ENCODE data around the gene UBTD2. TPM values are rescaled to one million over a fixed set of nuclear protein-coding genes. Genes with fewer than 3 reads are reported as not detected.

The UBTD2 gene
- total and polyA plus RNA-seq, 2 of the 4 experiments (the other 2 are of a cell fraction): 11.2 to 20.6 TPM

DNA sequence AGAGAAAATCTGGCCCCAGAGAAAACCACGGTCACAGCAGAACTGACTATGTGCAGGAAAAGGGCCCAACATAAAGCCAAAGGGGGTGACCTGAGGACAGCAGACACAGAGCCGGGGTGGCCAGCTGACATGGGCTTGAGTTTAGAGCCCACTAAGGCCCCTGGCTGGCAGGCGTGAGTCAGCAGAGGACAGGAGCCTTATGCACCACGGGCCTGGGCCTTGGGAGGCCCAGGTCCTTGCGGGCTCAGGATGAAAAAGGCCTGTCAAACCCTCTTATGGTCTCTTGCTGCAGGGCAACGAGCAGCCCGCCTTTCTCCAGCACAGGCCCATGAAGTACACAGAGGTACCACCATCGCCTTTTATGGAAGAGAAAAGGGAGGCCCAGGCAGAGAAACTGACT is 115.3 kb downstream of the UBTD2 start:
- no peak overlapping the region for H2BK120ac ChIP-seq (ENCODE audit: low read depth, low read length)
- dilution Hi-C loops (cut with HindIII; ENCODE audit: low sequenced_read_pairs, unreplicated experiment): no loop called here
- no peaks in the 10 kb centered on the region for H3K9me3 ChIP-seq (ENCODE audit: control insufficient read depth, insufficient read depth, low read length)
- no peak overlapping the region for H2AK5ac ChIP-seq (ENCODE audit: low read depth, low read length)
- 0 out of 2 replicates have a peak, but pooled peaks have one; percentile 12 for ATAC-seq (ENCODE audit: low read depth)
- 0 out of 2 replicates have a peak overlapping the region, but pooled peaks have one; percentile 2 for H3K4ac ChIP-seq (ENCODE audit: low read depth, low read length)
- no peak overlapping the region for H3K4me2 ChIP-seq (ENCODE audit: low read depth, low read length)
- H3K14ac ChIP-seq (replicated peaks; ENCODE audit: low read depth, low read length): peak overlapping the region; percentile 19; the same call in 1 of the 2 replicates
- WGBS, 2 experiments (ENCODE audit: extremely low coverage in 2 of 2, insufficient read length in 1 of 2): 68% methylated on average over 5 of the region's 8 CpGs; no CpG with 5 or more reads in 1 of the 2 experiments
- no peak for DNase-seq
- no TSS peak for BruUV-seq (replicated peaks)
- TF ChIP-seq, protein P1, sequence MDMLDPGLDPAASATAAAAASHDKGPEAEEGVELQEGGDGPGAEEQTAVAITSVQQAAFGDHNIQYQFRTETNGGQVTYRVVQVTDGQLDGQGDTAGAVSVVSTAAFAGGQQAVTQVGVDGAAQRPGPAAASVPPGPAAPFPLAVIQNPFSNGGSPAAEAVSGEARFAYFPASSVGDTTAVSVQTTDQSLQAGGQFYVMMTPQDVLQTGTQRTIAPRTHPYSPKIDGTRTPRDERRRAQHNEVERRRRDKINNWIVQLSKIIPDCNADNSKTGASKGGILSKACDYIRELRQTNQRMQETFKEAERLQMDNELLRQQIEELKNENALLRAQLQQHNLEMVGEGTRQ (IDR thresholded peaks at IDR 0.05; ENCODE audit: low read depth, low read length): no peak
- no peak for TF ChIP-seq NFE2L2 (IDR thresholded peaks at IDR 0.05; ENCODE audit: low read depth, low read length)
- no peak for TF ChIP-seq CHD1 (IDR thresholded peaks at IDR 0.05; ENCODE audit: low read depth, low read length)
- TF ChIP-seq POLR2A (IDR thresholded peaks at IDR 0.05; ENCODE audit: low read depth, low read length): no peak
- no peak for TF ChIP-seq MAFK (IDR thresholded peaks at IDR 0.05; ENCODE audit: low read depth, low read length)
- TF ChIP-seq RAD21 (IDR thresholded peaks at IDR 0.05; ENCODE audit: low read length): no peak
- TF ChIP-seq SMC3 (IDR thresholded peaks at IDR 0.05; ENCODE audit: low read depth, low read length): no peak
- TF ChIP-seq MXI1 (IDR thresholded peaks at IDR 0.05; ENCODE audit: borderline replicate concordance, low read depth, low read length): no peak
- no peak overlapping the region for H2BK20ac ChIP-seq (ENCODE audit: low read depth, low read length)
- peak overlapping the region; percentile 56 for H2AFZ ChIP-seq (replicated peaks; ENCODE audit: low read length, poor library complexity)
- H3K27ac ChIP-seq (ENCODE audit: insufficient read depth, low read length): no peak overlapping the region
- no peak overlapping the region for H4K8ac ChIP-seq (ENCODE audit: low read depth in 2 of 2, low read length in 2 of 2)
- peaks cover 16% of the 10 kb centered on the region for H3K4me1 ChIP-seq (ENCODE audit: control insufficient read depth, insufficient read depth, low read length)
- H4K20me1 ChIP-seq (ENCODE audit: insufficient read depth, low read length): peaks cover 58% of the 10 kb centered on the region
- H4K91ac ChIP-seq (ENCODE audit: insufficient read depth, low read depth, low read length): no peak overlapping the region
- peaks cover 6% of the 10 kb centered on the region; the same call in 1 of the 2 replicates for H3K36me3 ChIP-seq (ENCODE audit: control insufficient read depth, insufficient read depth, low read length)
- no peak overlapping the region for H3K56ac ChIP-seq (ENCODE audit: extremely low read depth, insufficient read depth, low read length)
- intact Hi-C loops (cut with micrococcal nuclease): no loop called here
- H3K4me3 ChIP-seq (ENCODE audit: insufficient read depth, low read depth, low read length): no peak overlapping the region
- no peak overlapping the region for H2BK15ac ChIP-seq (ENCODE audit: low read depth, low read length)
- H3K9me1 ChIP-seq (ENCODE audit: insufficient read depth, low read length): peaks cover 40% of the 10 kb centered on the region
- no peaks in the 10 kb centered on the region for H3K27me3 ChIP-seq (ENCODE audit: control insufficient read depth, insufficient read depth, low read length)
- H3K18ac ChIP-seq (ENCODE audit: low read depth, low read length): no peak overlapping the region
- H3K9ac ChIP-seq (ENCODE audit: low read depth, low read length): no peak overlapping the region
- no peak overlapping the region for H2BK5ac ChIP-seq (ENCODE audit: low read depth, low read length, poor library complexity, severe bottlenecking)
- peak overlapping the region; percentile 33 for H2AK9ac ChIP-seq (replicated peaks; ENCODE audit: low read depth, low read length, poor library complexity)
- in situ Hi-C loops (cut with MboI; ENCODE audit: low sequenced_read_pairs): no loop called here
- CTCF ChIA-PET: interaction anchor here (1.4 kb wide), 1 partner anchor 45 kb away, joined by 3 read pairs; no protein-coding TSS in a partner anchor
- POLR2A ChIA-PET (ENCODE audit: unreplicated experiment): no interaction called here
- no peak overlapping the region for H4K5ac ChIP-seq (ENCODE audit: low read depth, low read length)
- H3K79me1 ChIP-seq (ENCODE audit: low read depth in 1 of 2, low read length in 2 of 2): peaks cover 34 to 80% of the 10 kb centered on the region in 2 experiments
- H3K23ac ChIP-seq (ENCODE audit: low read depth, low read length): peak overlapping the region; percentile 9; the same call in 1 of the 2 replicates
